GM12873 (cell line): ENCODE results near the gene SLC35E1.

Experiments used
- CTCF ChIP-seq: IDR thresholded peaks from 2 replicates; pipeline ENCODE4 v1.5.1; 2012; ENCODE audit warnings: low read depth, mild to moderate bottlenecking, moderate library complexity, low read length, control low read depth; ENCODE audit not compliant: insufficient read depth; ENCODE audit errors: missing control alignments

The SLC35E1 gene

GRCh38 chr19:16571822-16572331 is 338 bp downstream of the SLC35E1 start:
- TF ChIP-seq CTCF = peak; percentile 5

- no peak for TF ChIP-seq CTCF
Observed at GRCh38 chr19:16571283-16571682, 932 bp downstream of the SLC35E1 start.

DNA sequence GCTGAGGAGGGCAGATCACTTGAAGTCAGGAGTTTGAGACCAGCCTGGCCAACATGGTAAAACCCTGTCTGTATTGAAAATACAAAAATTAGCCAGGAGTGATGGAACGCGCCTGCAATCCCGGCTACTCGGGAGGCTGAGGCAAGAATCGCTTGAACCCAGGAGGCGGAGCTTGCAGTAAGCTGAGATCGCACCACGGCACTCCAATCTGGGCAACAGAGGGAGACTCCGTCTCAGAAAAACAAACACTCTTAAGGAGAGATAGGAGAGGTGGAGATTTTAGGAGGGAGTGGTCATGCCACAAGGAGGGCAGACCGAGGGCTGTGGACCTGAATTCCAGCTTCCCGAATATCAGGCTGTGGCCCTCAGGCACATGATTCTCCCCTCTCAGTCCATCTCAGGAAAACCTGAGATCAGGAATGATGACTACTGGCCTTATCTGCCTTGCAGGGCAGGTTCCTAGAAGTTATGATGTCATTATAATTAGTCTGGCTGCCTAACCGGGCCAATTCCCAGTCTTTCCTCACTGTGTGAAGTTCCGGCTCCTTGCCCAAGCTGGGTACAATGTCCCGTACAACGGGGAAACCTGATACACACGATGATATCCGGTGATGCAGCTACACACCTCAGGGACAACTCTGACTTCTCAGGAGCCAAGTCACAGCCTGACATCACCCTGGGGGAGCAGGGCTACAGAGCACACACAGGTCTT is 2.5 kb downstream of the SLC35E1 start:
- no peak for TF ChIP-seq CTCF

DNA sequence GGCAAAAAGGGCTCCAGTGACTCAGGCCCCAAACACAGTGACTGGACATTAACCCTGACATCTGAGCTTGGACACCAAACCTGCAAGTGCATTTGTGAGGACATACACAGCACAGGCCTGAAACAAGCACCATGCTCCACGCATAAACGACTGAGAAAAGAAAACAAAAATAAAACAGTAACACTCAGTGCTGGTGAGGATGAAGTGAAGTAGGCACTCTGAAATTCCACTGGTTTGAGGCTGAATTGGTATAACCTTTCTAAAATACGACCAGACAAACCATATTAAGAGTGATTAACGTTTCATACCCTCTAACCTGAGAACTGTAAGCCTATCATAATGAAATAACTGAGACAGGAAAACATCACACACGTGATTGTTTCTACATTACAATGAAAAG is 5.5 kb downstream of the SLC35E1 start:
- TF ChIP-seq CTCF = no peak

DNA sequence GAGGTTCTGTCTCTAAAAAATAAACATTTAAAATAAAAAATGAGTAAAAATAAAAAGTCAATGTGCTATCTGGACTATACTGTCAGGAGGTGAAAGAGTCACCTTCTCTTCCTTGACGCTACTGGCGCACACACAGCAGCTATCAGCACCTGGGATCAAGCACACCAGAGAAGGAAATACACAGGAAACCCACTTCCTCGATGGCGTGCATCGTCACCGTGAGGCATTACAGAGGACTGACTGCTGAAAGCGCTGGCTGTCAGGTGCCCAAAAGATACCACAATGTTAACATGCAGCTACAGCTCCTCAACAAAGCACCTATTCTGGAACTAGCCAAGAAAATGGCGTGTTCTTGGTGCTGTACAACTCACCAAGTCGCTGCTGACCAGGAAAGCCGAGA is 6.1 kb downstream of the SLC35E1 start:
- no peak for TF ChIP-seq CTCF

GRCh38 chr19:16564842-16565241 is 7.4 kb downstream of the SLC35E1 start:
- TF ChIP-seq CTCF = no peak

- TF ChIP-seq CTCF = no peak
Observed at GRCh38 chr19:16562608-16563025, 9.6 kb downstream of the SLC35E1 start.
